Mucosa of stomach (tissue), 1 donor: Measurements from ENCODE around the gene ADAMTS1.
A peak's percentile ranks its signal among the peaks of the same experiment; 100 is the strongest.
"Not testable (repeated sequence)": the region's sequence is repeated elsewhere in the genome, so short reads cannot be mapped to it uniquely, and the experiment has no call there.

Experiments used
- H3K27me3 ChIP-seq: one replicate; pipeline ENCODE4 v1.7.0; 2013; ENCODE audit warnings: mild to moderate bottlenecking, low read length; ENCODE audit not compliant: control insufficient read depth, insufficient read depth
- H3K36me3 ChIP-seq: one replicate; pipeline ENCODE4 v1.7.0; 2013; ENCODE audit warnings: low read length; ENCODE audit not compliant: control insufficient read depth, insufficient read depth
- H3K4me1 ChIP-seq: one replicate; pipeline ENCODE4 v1.7.0; 2013; ENCODE audit warnings: mild to moderate bottlenecking, low read length; ENCODE audit not compliant: control insufficient read depth, insufficient read depth
- H3K4me3 ChIP-seq: one replicate; pipeline ENCODE4 v1.7.0; 2013; ENCODE audit warnings: low read length
- H3K9ac ChIP-seq: one replicate; pipeline ENCODE4 v1.7.0; 2013; ENCODE audit warnings: mild to moderate bottlenecking, low read length, moderate library complexity
- H3K9me3 ChIP-seq: one replicate; pipeline ENCODE4 v1.7.0; 2013; ENCODE audit warnings: mild to moderate bottlenecking, low read length, moderate library complexity; ENCODE audit not compliant: control insufficient read depth
- donor health status: Pancreatic carcinoma.

The ADAMTS1 gene

GRCh38 chr21:26854695-26855094 lies 9.5 kb upstream of the ADAMTS1 start:
- H3K36me3 ChIP-seq, H3K27me3 ChIP-seq, H3K9ac ChIP-seq, H3K9me3 ChIP-seq, H3K4me1 ChIP-seq, H3K4me3 ChIP-seq: not testable (repeated sequence)

GRCh38 chr21:26852423-26852822 lies 7.2 kb upstream of the ADAMTS1 start:
- Histone ChIP-seq H3K4me3 (no peak overlapping the region), H3K27me3 (peaks cover 5% of the 10 kb centered on the region), H3K9me3 (no peaks in the 10 kb centered on the region)

GRCh38 chr21:26851109-26851944 lies 6.1 kb upstream of the ADAMTS1 start:
- Histone ChIP-seq H3K9ac (no peak overlapping the region), H3K36me3 (no peaks in the 10 kb centered on the region), H3K9me3 (no peaks in the 10 kb centered on the region), H3K4me3 (no peak overlapping the region), H3K4me1 (no peaks in the 10 kb centered on the region), H3K27me3 (peaks cover 13% of the 10 kb centered on the region)

More at GRCh38 chr21:26852423-26852822, 7.2 kb upstream of the ADAMTS1 start:
- Histone ChIP-seq H3K4me1 (no peaks in the 10 kb centered on the region), H3K36me3 (no peaks in the 10 kb centered on the region), H3K9ac (no peak overlapping the region)

GRCh38 chr21:26850116-26850643 lies 5.0 kb upstream of the ADAMTS1 start:
- peaks cover 3% of the 10 kb centered on the region for H3K4me1 ChIP-seq
- no peak overlapping the region for H3K9ac ChIP-seq

GRCh38 chr21:26849428-26850115 lies 4.4 kb upstream of the ADAMTS1 start:
- Histone ChIP-seq H3K9me3 (peaks cover 4% of the 10 kb centered on the region), H3K9ac (no peak overlapping the region), H3K27me3 (peaks cover 31% of the 10 kb centered on the region), H3K4me3 (no peak overlapping the region), H3K4me1 (peaks cover 8% of the 10 kb centered on the region), H3K36me3 (no peaks in the 10 kb centered on the region)

More at GRCh38 chr21:26850116-26850643, 5.0 kb upstream of the ADAMTS1 start:
- H3K4me3 ChIP-seq = no peak overlapping the region
- peaks cover 25% of the 10 kb centered on the region for H3K27me3 ChIP-seq
- H3K9me3 ChIP-seq = peaks cover 4% of the 10 kb centered on the region
- no peaks in the 10 kb centered on the region for H3K36me3 ChIP-seq

- H3K9ac ChIP-seq = no peak overlapping the region
- no peaks in the 10 kb centered on the region for H3K36me3 ChIP-seq
- peaks cover 20% of the 10 kb centered on the region for H3K4me1 ChIP-seq
- H3K9me3 ChIP-seq = peaks cover 4% of the 10 kb centered on the region
- peaks cover 45% of the 10 kb centered on the region for H3K27me3 ChIP-seq
- H3K4me3 ChIP-seq = no peak overlapping the region
Measured at GRCh38 chr21:26847921-26848320, 2.7 kb upstream of the ADAMTS1 start.

- peaks cover 4% of the 10 kb centered on the region for H3K9me3 ChIP-seq
- peaks cover 25% of the 10 kb centered on the region for H3K4me1 ChIP-seq
- peak overlapping the region; percentile 79 for H3K9ac ChIP-seq
- H3K36me3 ChIP-seq = no peaks in the 10 kb centered on the region
- peaks cover 45% of the 10 kb centered on the region for H3K27me3 ChIP-seq
- H3K4me3 ChIP-seq = no peak overlapping the region
Measured at GRCh38 chr21:26847002-26847401, 1.8 kb upstream of the ADAMTS1 start.

GRCh38 chr21:26846036-26846931 lies 1.1 kb upstream of the ADAMTS1 start:
- peaks cover 25% of the 10 kb centered on the region for H3K4me1 ChIP-seq
- peaks cover 45% of the 10 kb centered on the region for H3K27me3 ChIP-seq
- H3K9ac ChIP-seq = peak overlapping the region; percentile 79
- peak overlapping the region; percentile 53 for H3K4me3 ChIP-seq
- peaks cover 4% of the 10 kb centered on the region for H3K9me3 ChIP-seq
- no peaks in the 10 kb centered on the region for H3K36me3 ChIP-seq

- Histone ChIP-seq H3K4me3 (peak overlapping the region; percentile 53), H3K9me3 (peaks cover 4% of the 10 kb centered on the region), H3K27me3 (peaks cover 45% of the 10 kb centered on the region), H3K9ac (peak overlapping the region; percentile 79), H3K4me1 (peaks cover 25% of the 10 kb centered on the region), H3K36me3 (no peaks in the 10 kb centered on the region)
Measured at GRCh38 chr21:26845759-26846035, 488 bp upstream of the ADAMTS1 start.

GRCh38 chr21:26844258-26845065 lies 747 bp downstream of the ADAMTS1 start:
- H3K36me3 ChIP-seq = no peaks in the 10 kb centered on the region
- H3K4me3 ChIP-seq = peak overlapping the region; percentile 53
- peaks cover 45% of the 10 kb centered on the region for H3K27me3 ChIP-seq
- H3K9me3 ChIP-seq = peaks cover 4% of the 10 kb centered on the region
- H3K4me1 ChIP-seq = peaks cover 29% of the 10 kb centered on the region
- peak overlapping the region; percentile 73 for H3K9ac ChIP-seq

- Histone ChIP-seq H3K9ac (peak overlapping the region; percentile 73), H3K4me1 (peaks cover 29% of the 10 kb centered on the region), H3K36me3 (no peaks in the 10 kb centered on the region), H3K9me3 (peaks cover 4% of the 10 kb centered on the region), H3K4me3 (peak overlapping the region; percentile 23), H3K27me3 (peaks cover 45% of the 10 kb centered on the region)
Measured at GRCh38 chr21:26843933-26844257, 1.3 kb downstream of the ADAMTS1 start.
